GM23338 (cell line): ENCODE results near the gene GPRIN2. TPM values are rescaled to one million over a fixed set of nuclear protein-coding genes. Genes with fewer than 3 reads are reported as not detected.
A peak's percentile ranks its signal among the peaks of the same experiment; 100 is the strongest.
"Not testable (repeated sequence)": the region's sequence is repeated elsewhere in the genome, so short reads cannot be mapped to it uniquely, and the experiment has no call there.

Source experiments
- ATAC-seq: fragments of 200-7000 bp; cut with Tn5 transposase; 3 replicates; pipeline ENCODE4 v1.9.1; 2020
- DNase-seq: peaks from one replicate; pipeline ENCODE4 v3.0.0-alpha.2; 2015; ENCODE audit warnings: low spot score
- H2AFZ ChIP-seq: fragments of 200-600 bp; sonication (generic); 2 replicates; pipeline ENCODE4 v1.8.0; 2016; ENCODE audit warnings: antibody characterized with exemption, mild to moderate bottlenecking, moderate library complexity
- H3F3A ChIP-seq: fragments of 200-600 bp; sonication (generic); replicated peaks from 2 replicates; pipeline ENCODE4 v1.8.0; 2017; ENCODE audit warnings: antibody characterized with exemption, mixed run types, low read depth
- H3K27ac ChIP-seq: fragments of 200-600 bp; sonication (generic); 2 replicates; pipeline ENCODE4 v1.6.1; 2016; ENCODE audit warnings: low read depth
- H3K27me3 ChIP-seq: fragments of 200-600 bp; sonication (generic); 2 replicates; pipeline ENCODE4 v1.8.0; 2016; ENCODE audit warnings: mild to moderate bottlenecking, mixed run types, moderate library complexity; ENCODE audit not compliant: insufficient read depth
- H3K36me3 ChIP-seq: fragments of 200-600 bp; sonication (generic); 2 replicates; pipeline ENCODE4 v1.8.0; 2016; ENCODE audit warnings: mild to moderate bottlenecking; ENCODE audit not compliant: insufficient read depth
- H3K4me1 ChIP-seq: fragments of 200-600 bp; sonication (generic); 2 replicates; pipeline ENCODE4 v1.8.0; 2016; ENCODE audit warnings: mild to moderate bottlenecking, moderate library complexity; ENCODE audit not compliant: insufficient read depth
- H3K4me2 ChIP-seq: fragments of 200-600 bp; sonication (generic); 2 replicates; pipeline ENCODE4 v1.7.1; 2017; ENCODE audit warnings: mixed run types
- H3K4me3 ChIP-seq: fragments of 200-600 bp; sonication (generic); 2 replicates; pipeline ENCODE4 v1.6.1; 2016; ENCODE audit warnings: mixed run types
- H3K79me2 ChIP-seq: fragments of 200-600 bp; sonication (generic); replicated peaks from 2 replicates; pipeline ENCODE4 v1.8.0; 2017; ENCODE audit warnings: mild to moderate bottlenecking; ENCODE audit not compliant: insufficient read depth
- H3K9me2 ChIP-seq: fragments of 200-600 bp; sonication (generic); 2 replicates; pipeline ENCODE4 v1.8.0; 2017; ENCODE audit not compliant: insufficient read depth
- H4K20me1 ChIP-seq: fragments of 200-600 bp; sonication (generic); replicated peaks from 2 replicates; pipeline ENCODE4 v1.8.0; 2017; ENCODE audit warnings: mild to moderate bottlenecking; ENCODE audit not compliant: insufficient read depth
- H3K27ac Mint-ChIP-seq: 2 replicates; pipeline ENCODE4 v1.8.0; 2020; ENCODE audit warnings: inconsistent platforms, mild to moderate bottlenecking, moderate library complexity, mixed read lengths
- H3K27me3 Mint-ChIP-seq: 3 replicates; pipeline ENCODE4 v1.8.0; 2022; ENCODE audit warnings: low read depth, mild to moderate bottlenecking, moderate library complexity, mixed read lengths, inconsistent platforms; ENCODE audit not compliant: insufficient read depth, poor library complexity
- H3K36me3 Mint-ChIP-seq: 3 replicates; pipeline ENCODE4 v1.8.0; 2021; ENCODE audit warnings: low read depth, mild to moderate bottlenecking, inconsistent platforms, moderate library complexity, mixed read lengths
- H3K4me1 Mint-ChIP-seq: 3 replicates; pipeline ENCODE4 v1.8.0; 2020; ENCODE audit warnings: mild to moderate bottlenecking, inconsistent platforms, mixed read lengths
- H3K4me3 Mint-ChIP-seq: 3 replicates; pipeline ENCODE4 v1.8.0; 2021; ENCODE audit warnings: moderate library complexity, mild to moderate bottlenecking, inconsistent platforms, mixed read lengths
- H3K9me3 Mint-ChIP-seq: 3 replicates; pipeline ENCODE4 v1.8.0; 2020; ENCODE audit warnings: moderate library complexity, mild to moderate bottlenecking, inconsistent platforms, mixed read lengths
- CREB1 ChIP-seq: fragments of 250-450 bp; sonication (Bioruptor Pico); IDR thresholded peaks from 2 replicates; pipeline ENCODE4 v1.5.0; 2020; ENCODE audit warnings: low read depth, mild to moderate bottlenecking, moderate library complexity
- CTCF ChIP-seq, 2 experiments: fragments of 200-600 bp in 1 of 2; sonication (generic) in 1 of 2; conservative IDR thresholded peaks; 2 replicates each; pipeline versions ENCODE4 v1.5.1 to v1.6.1; 2016 to 2017; ENCODE audit warnings: antibody characterized with exemption in 2 of 2, low read depth in 2 of 2, mild to moderate bottlenecking in 2 of 2, moderate library complexity in 1 of 2
- EZH2phosphoT487 ChIP-seq: fragments of 200-600 bp; sonication (generic); IDR thresholded peaks from one replicate; pipeline ENCODE4 v1.8.1; 2018; ENCODE audit warnings: antibody characterized with exemption; ENCODE audit not compliant: unreplicated experiment
- JUNB ChIP-seq: IDR thresholded peaks from one replicate; pipeline ENCODE4 v1.6.1; 2016; ENCODE audit warnings: antibody characterized with exemption; ENCODE audit not compliant: unreplicated experiment
- NANOG ChIP-seq: IDR thresholded peaks from 2 replicates; pipeline ENCODE4 v1.6.1; 2016; ENCODE audit warnings: antibody characterized with exemption, borderline replicate concordance
- POLR2AphosphoS5 ChIP-seq: IDR thresholded peaks from 2 replicates; pipeline ENCODE4 v1.6.1; 2016; ENCODE audit warnings: antibody characterized with exemption, low read depth
- STAT1 ChIP-seq: IDR thresholded peaks from one replicate; pipeline ENCODE4 v1.6.1; 2016; ENCODE audit warnings: antibody characterized with exemption; ENCODE audit not compliant: unreplicated experiment
- ZNF114 ChIP-seq: fragments of 250-450 bp; sonication (Bioruptor Pico); IDR thresholded peaks from 2 replicates; pipeline ENCODE4 v1.5.0; 2020; ENCODE audit warnings: mild to moderate bottlenecking, moderate library complexity
- ZNF331 ChIP-seq: fragments of 250-450 bp; sonication (Bioruptor Pico); IDR thresholded peaks from 2 replicates; pipeline ENCODE4 v1.5.0; 2020; ENCODE audit warnings: low read depth, mild to moderate bottlenecking, moderate library complexity
- polyA plus RNA-seq: library from polyadenylated mRNA; unstranded; fragments of >200 nt; fragmentation: Nextera tagmentation; extraction: Ambion mirVana; gene quantifications from 2 replicates; pipeline ENCODE4 v1.2.1, GENCODE V29; 2016
- total RNA-seq: library from RNA; depleted of rRNA; stranded (reverse); fragments of >200 nt; shearing (Covaris generic); gene quantifications from 2 replicates; pipeline ENCODE4 v1.2.3, GENCODE V29; 2014
- TF ChIP-seq, protein P1 (sequence below): fragments of 250-450 bp; sonication (Bioruptor Pico); IDR thresholded peaks from 2 replicates; pipeline ENCODE4 v1.5.0; 2020; ENCODE audit warnings: mild to moderate bottlenecking, moderate library complexity

Gene GPRIN2
- total and polyA plus RNA-seq, 2 experiments from 2014 or later: 2.9 to 28.5 TPM

DNA sequence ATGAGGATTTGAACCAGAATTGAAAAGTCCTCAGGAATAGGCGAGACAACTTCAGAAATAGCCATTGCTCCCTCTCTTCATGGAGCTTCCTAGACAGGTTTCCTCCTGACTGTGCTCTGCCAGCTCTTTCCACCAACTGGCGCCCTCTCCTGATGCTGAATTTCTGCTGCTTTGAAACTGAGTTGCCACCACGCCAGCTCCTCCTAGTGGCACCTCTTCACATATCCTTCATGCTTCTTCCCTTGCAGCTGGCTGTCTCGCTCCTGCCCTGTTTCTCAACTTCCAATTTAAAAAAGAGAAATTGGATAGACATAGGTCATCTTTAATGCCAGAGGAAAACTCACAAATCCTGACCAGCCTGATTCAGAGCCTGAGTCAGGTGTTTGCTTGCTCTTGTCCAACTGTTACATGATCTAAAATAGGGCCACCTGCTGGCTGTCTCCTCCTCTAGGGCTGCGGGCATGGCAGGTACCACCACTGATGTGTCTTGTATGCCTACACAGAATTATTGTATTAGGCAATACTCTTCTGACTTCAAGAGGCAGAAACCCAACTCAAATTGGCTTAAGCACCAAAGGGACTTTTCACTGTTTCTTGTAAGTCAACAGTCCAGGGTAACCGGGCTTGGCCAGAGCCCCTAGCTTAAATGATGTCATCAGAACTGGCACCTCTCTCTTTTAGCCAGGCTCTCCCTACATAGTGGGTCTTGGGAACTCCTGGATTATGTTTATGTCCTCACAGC, 9.3 kb upstream of the GPRIN2 start:
- H3K27me3 Mint-ChIP-seq, H3K4me3 ChIP-seq, H3K9me2 ChIP-seq, H3K36me3 Mint-ChIP-seq, H2AFZ ChIP-seq, H3K4me1 ChIP-seq, H3K9me3 Mint-ChIP-seq, H3K27ac Mint-ChIP-seq, H3K27me3 ChIP-seq, H4K20me1 ChIP-seq, H3K79me2 ChIP-seq, H3K4me2 ChIP-seq, H3K4me3 Mint-ChIP-seq, H3K4me1 Mint-ChIP-seq, H3K27ac ChIP-seq, H3F3A ChIP-seq, H3K36me3 ChIP-seq: not testable (repeated sequence)
- ATAC-seq (peak; percentile 97), DNase-seq (peak; percentile 75)
- TF ChIP-seq CTCF (conservative IDR thresholded peaks at IDR 0.05; ENCODE audit: low read depth in 2 of 2): peak; percentile 74 to 81

GRCh38 chr10:46560952-46561351, 4.5 kb upstream of the GPRIN2 start:
- DNase-seq: no peak
- H2AFZ ChIP-seq: peak overlapping the region; percentile 56; the same call in 1 of the 2 replicates
- H3K79me2 ChIP-seq: no peaks in the 10 kb centered on the region
- no peak overlapping the region for H3K4me2 ChIP-seq
- no peak overlapping the region for H3K27ac ChIP-seq
- H3K9me3 Mint-ChIP-seq: peaks cover 2% of the 10 kb centered on the region; the same call in 1 of the 3 replicates
- H3K9me2 ChIP-seq: peaks cover 4% of the 10 kb centered on the region; the same call in 1 of the 2 replicates
- H3K4me3 ChIP-seq: no peak overlapping the region
- no peaks in the 10 kb centered on the region for H4K20me1 ChIP-seq
- H3K27me3 Mint-ChIP-seq: peaks cover 11% of the 10 kb centered on the region
- H3F3A ChIP-seq: 0 out of 2 replicates have a peak, but pooled peaks cover 6% of the 10 kb centered on the region
- no peaks in the 10 kb centered on the region; the same call in 1 of the 2 replicates for H3K36me3 ChIP-seq
- H3K27me3 ChIP-seq: peaks cover 16% of the 10 kb centered on the region
- no peak for ATAC-seq
- no peak overlapping the region for H3K27ac Mint-ChIP-seq
- no peaks in the 10 kb centered on the region for H3K36me3 Mint-ChIP-seq
- H3K4me1 Mint-ChIP-seq: peaks cover 4% of the 10 kb centered on the region; the same call in 2 of the 3 replicates
- H3K4me1 ChIP-seq: peaks cover 6% of the 10 kb centered on the region; the same call in 1 of the 2 replicates
- no peak overlapping the region for H3K4me3 Mint-ChIP-seq
- TF ChIP-seq, protein P1, sequence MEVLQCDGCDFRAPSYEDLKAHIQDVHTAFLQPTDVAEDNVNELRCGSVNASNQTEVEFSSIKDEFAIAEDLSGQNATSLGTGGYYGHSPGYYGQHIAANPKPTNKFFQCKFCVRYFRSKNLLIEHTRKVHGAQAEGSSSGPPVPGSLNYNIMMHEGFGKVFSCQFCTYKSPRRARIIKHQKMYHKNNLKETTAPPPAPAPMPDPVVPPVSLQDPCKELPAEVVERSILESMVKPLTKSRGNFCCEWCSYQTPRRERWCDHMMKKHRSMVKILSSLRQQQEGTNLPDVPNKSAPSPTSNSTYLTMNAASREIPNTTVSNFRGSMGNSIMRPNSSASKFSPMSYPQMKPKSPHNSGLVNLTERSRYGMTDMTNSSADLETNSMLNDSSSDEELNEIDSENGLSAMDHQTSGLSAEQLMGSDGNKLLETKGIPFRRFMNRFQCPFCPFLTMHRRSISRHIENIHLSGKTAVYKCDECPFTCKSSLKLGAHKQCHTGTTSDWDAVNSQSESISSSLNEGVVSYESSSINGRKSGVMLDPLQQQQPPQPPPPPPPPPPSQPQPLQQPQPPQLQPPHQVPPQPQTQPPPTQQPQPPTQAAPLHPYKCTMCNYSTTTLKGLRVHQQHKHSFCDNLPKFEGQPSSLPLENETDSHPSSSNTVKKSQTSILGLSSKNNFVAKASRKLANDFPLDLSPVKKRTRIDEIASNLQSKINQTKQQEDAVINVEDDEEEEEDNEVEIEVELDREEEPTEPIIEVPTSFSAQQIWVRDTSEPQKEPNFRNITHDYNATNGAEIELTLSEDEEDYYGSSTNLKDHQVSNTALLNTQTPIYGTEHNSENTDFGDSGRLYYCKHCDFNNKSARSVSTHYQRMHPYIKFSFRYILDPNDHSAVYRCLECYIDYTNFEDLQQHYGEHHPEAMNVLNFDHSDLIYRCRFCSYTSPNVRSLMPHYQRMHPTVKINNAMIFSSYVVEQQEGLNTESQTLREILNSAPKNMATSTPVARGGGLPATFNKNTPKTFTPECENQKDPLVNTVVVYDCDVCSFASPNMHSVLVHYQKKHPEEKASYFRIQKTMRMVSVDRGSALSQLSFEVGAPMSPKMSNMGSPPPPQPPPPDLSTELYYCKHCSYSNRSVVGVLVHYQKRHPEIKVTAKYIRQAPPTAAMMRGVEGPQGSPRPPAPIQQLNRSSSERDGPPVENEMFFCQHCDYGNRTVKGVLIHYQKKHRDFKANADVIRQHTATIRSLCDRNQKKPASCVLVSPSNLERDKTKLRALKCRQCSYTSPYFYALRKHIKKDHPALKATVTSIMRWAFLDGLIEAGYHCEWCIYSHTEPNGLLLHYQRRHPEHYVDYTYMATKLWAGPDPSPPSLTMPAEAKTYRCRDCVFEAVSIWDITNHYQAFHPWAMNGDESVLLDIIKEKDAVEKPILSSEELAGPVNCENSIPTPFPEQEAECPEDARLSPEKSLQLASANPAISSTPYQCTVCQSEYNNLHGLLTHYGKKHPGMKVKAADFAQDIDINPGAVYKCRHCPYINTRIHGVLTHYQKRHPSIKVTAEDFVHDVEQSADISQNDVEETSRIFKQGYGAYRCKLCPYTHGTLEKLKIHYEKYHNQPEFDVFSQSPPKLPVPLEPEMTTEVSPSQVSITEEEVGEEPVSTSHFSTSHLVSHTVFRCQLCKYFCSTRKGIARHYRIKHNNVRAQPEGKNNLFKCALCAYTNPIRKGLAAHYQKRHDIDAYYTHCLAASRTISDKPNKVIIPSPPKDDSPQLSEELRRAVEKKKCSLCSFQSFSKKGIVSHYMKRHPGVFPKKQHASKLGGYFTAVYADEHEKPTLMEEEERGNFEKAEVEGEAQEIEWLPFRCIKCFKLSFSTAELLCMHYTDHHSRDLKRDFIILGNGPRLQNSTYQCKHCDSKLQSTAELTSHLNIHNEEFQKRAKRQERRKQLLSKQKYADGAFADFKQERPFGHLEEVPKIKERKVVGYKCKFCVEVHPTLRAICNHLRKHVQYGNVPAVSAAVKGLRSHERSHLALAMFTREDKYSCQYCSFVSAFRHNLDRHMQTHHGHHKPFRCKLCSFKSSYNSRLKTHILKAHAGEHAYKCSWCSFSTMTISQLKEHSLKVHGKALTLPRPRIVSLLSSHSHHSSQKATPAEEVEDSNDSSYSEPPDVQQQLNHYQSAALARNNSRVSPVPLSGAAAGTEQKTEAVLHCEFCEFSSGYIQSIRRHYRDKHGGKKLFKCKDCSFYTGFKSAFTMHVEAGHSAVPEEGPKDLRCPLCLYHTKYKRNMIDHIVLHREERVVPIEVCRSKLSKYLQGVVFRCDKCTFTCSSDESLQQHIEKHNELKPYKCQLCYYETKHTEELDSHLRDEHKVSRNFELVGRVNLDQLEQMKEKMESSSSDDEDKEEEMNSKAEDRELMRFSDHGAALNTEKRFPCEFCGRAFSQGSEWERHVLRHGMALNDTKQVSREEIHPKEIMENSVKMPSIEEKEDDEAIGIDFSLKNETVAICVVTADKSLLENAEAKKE: no peak
- TF ChIP-seq CREB1 (CRISPR knock-in tag): no peak
- TF ChIP-seq JUNB: no peak
- no peak for TF ChIP-seq EZH2phosphoT487
- TF ChIP-seq NANOG: no peak
- no peak for TF ChIP-seq ZNF114
- no peak for TF ChIP-seq ZNF331
- TF ChIP-seq POLR2AphosphoS5: no peak
- TF ChIP-seq STAT1: no peak
- TF ChIP-seq CTCF (conservative IDR thresholded peaks at IDR 0.05; ENCODE audit: low read depth in 2 of 2): no peak
